ENCODE data around the gene LARP1. TPM values are rescaled to one million over a fixed set of nuclear protein-coding genes. Genes with fewer than 3 reads are reported as not detected.

LARP1 gene
- total and polyA plus RNA-seq, 8 donors, result 35.8 to 195 (median 117) TPM

DNA sequence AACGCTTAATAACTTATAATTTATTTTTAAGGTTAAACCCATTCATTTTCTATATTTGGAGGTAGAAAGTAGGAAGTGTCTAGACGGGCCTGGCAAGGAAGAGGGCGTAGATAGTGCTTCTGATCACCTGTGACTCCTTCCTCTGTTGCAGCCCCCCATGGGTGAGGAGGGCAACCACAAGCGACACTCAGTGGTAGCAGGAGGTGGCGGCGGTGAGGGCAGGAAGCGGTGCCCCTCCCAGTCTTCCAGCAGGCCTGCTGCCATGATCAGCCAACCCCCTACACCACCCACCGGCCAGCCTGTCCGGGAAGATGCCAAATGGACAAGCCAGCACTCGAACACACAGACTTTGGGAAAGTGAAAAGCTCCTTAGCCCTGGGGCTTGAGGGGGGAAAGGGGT, 58.6 kb downstream of the LARP1 start:
- H3K4me3 ChIP-seq, result no peak overlapping the region
- H3K36me3 ChIP-seq, result peaks cover 0 to 94% (median 56%) of the 10 kb centered on the region in 3 donors
- no peaks in the 10 kb centered on the region for H3K4me1 ChIP-seq
- H3K27ac ChIP-seq, result no peak overlapping the region
- intact Hi-C loops (cut with DNase I), result loop anchor here in 2 of 3 donors (5.0 kb wide), 1 partner anchor 161 kb away; no protein-coding TSS in a partner anchor
- 77 to 78% methylated on average over 10 of the region's 10 CpGs for WGBS, 2 donors
- no peak for ATAC-seq
- TF ChIP-seq, protein P1, sequence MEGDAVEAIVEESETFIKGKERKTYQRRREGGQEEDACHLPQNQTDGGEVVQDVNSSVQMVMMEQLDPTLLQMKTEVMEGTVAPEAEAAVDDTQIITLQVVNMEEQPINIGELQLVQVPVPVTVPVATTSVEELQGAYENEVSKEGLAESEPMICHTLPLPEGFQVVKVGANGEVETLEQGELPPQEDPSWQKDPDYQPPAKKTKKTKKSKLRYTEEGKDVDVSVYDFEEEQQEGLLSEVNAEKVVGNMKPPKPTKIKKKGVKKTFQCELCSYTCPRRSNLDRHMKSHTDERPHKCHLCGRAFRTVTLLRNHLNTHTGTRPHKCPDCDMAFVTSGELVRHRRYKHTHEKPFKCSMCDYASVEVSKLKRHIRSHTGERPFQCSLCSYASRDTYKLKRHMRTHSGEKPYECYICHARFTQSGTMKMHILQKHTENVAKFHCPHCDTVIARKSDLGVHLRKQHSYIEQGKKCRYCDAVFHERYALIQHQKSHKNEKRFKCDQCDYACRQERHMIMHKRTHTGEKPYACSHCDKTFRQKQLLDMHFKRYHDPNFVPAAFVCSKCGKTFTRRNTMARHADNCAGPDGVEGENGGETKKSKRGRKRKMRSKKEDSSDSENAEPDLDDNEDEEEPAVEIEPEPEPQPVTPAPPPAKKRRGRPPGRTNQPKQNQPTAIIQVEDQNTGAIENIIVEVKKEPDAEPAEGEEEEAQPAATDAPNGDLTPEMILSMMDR (IDR thresholded peaks at IDR 0.05), result no peak
- DNase-seq, result no peak
- no peaks in the 10 kb centered on the region for H3K9me3 ChIP-seq
- FAIRE-seq, result no peak
- H3K27me3 ChIP-seq, result no peaks in the 10 kb centered on the region

DNA sequence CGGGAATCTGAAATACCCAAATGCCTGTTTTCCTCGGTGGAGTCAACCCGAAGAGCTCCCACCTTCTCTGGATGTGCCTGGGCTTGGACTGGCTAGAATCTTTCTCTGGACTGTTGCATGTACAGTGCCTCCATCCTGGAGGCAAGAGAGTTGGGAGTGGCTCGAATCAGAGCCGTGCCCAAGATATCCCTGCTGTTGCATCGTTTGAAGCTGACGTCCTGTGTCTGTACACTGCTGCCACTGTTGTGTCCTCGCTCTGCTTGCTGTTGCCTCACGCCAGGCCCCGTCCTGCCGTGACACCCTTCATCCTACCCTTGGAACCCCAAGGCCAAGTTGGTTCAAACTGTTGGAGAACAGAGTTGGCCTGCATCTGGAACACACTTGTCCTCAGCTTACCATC, 59.8 kb downstream of the LARP1 start:
- no peak for ATAC-seq
- intact Hi-C loops (cut with DNase I), result no loop called here

DNA sequence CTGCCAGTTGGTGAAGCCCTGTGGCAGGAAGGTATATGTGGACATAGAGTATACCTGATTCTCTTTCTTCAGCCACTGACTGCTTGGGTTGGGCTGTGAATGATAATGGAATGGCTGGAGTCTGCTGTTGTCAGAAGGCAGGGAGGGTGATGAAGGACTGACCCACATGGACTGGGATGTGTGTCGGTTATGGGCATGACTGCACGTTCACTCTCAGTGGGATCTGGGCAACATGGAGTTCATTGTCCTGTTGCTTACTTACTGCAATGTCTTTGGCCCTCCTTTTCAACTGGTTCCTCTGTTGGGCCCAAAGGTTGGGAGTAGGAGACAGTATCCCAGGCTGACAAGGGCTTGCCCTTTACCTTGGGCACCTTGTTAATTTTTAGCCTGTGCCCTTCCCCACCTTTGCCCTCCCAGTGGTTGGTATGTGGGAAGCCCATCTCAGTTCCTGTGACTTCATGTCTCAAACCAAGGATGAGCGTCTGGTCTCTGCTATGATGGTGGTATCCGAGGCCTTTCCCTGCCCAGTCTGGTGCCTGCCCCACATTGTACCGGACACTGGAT, 60.6 kb downstream of the LARP1 start:
- Histone ChIP-seq H3K27me3 (no peaks in the 10 kb centered on the region), H3K27ac (no peak overlapping the region), H3K36me3 (peaks cover 0 to 77% (median 48%) of the 10 kb centered on the region in 3 donors), H3K4me1 (no peaks in the 10 kb centered on the region), H3K9me3 (no peaks in the 10 kb centered on the region), H3K4me3 (no peak overlapping the region)
- FAIRE-seq, result no peak
- DNase-seq, result no peak
- no peak for ATAC-seq
- TF ChIP-seq, protein P1 (IDR thresholded peaks at IDR 0.05), result no peak
- WGBS, 2 donors, result 81 to 87% methylated on average over 5 of the region's 5 CpGs
- intact Hi-C loops (cut with DNase I), result no loop called here

More for the DNA sequence above, 59.8 kb downstream of the LARP1 start:
- TF ChIP-seq, protein P1 (IDR thresholded peaks at IDR 0.05), result no peak
- FAIRE-seq, result no peak
- Histone ChIP-seq H3K36me3 (peaks cover 0 to 84% (median 55%) of the 10 kb centered on the region in 3 donors), H3K4me1 (no peaks in the 10 kb centered on the region), H3K4me3 (no peak overlapping the region), H3K27me3 (no peaks in the 10 kb centered on the region), H3K27ac (no peak overlapping the region), H3K9me3 (no peaks in the 10 kb centered on the region)
- no peak for DNase-seq
- 79 to 87% methylated on average over 11 of the region's 11 CpGs for WGBS, 2 donors

DNA sequence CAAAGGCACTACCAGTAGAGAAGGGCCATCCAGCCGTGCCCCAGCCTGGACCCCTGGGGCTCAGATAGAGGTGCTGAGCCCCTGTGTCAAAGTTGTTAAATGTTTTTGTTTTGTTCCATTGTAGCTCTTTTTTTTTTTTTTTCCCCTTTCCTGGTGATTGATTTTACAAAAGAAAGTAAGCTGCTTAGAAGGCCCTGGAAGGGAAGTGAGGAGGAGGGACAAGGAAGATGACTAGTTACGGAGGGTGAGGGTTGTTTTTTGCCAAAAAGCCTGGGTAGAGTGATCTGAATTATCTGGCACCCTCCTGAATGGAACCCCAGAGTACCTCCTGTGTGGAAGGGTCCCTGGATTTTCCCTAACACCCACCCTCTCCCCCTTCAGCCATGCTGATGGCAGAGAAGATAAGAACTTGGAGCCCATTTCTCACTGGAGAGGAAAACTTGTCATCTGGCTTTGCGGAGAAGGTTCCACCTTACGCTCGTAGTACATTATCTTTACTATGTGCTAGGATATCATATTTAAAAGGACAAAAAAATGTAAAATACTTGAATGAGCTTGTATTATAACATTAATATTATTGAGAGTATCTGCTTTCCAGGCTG, 61.8 kb downstream of the LARP1 start:
- 86 to 91% methylated on average over 5 of the region's 5 CpGs for WGBS, 2 donors
- H3K27ac ChIP-seq, result no peak overlapping the region

More for the DNA sequence above, 61.8 kb downstream of the LARP1 start:
- ATAC-seq, result no peak
- intact Hi-C loops (cut with DNase I), result no loop called here
- Histone ChIP-seq H3K36me3 (peaks cover 0 to 65% (median 38%) of the 10 kb centered on the region in 3 donors), H3K4me3 (no peak overlapping the region), H3K27me3 (no peaks in the 10 kb centered on the region), H3K9me3 (no peaks in the 10 kb centered on the region), H3K4me1 (no peaks in the 10 kb centered on the region)
- TF ChIP-seq, protein P1 (IDR thresholded peaks at IDR 0.05), result no peak
- no peak for FAIRE-seq
- no peak for DNase-seq
